ENCODE measurements around the gene ZFP36L2. TPM values are rescaled to one million over a fixed set of nuclear protein-coding genes. Genes with fewer than 3 reads are reported as not detected.

ZFP36L2 gene
- total and polyA plus RNA-seq, 2 experiments from 2014 or later, result 37.9 to 38.4 TPM

GRCh38 chr2:43262239-43262638 is 35.8 kb upstream of the ZFP36L2 start:
- no peak overlapping the region for H3K4me2 ChIP-seq
- no peaks in the 10 kb centered on the region for H3K79me2 ChIP-seq (replicated peaks; ENCODE audit: insufficient read depth)
- DNase-seq (ENCODE audit: low spot score) (no peak), ATAC-seq (no peak)
- no peak overlapping the region for H3K4me3 Mint-ChIP-seq
- H4K20me1 ChIP-seq (replicated peaks; ENCODE audit: insufficient read depth), result no peaks in the 10 kb centered on the region
- H3K27ac Mint-ChIP-seq, result no peak overlapping the region
- H3K9me3 Mint-ChIP-seq, result no peaks in the 10 kb centered on the region
- H3K9me2 ChIP-seq (ENCODE audit: insufficient read depth), result no peaks in the 10 kb centered on the region
- no peaks in the 10 kb centered on the region for H3K27me3 ChIP-seq (ENCODE audit: insufficient read depth)
- peaks cover 12% of the 10 kb centered on the region for H3K4me1 Mint-ChIP-seq
- no peaks in the 10 kb centered on the region for H3K27me3 Mint-ChIP-seq (ENCODE audit: insufficient read depth, low read depth, poor library complexity)
- no peak overlapping the region for H3K4me3 ChIP-seq
- H3K27ac ChIP-seq (ENCODE audit: low read depth), result no peak overlapping the region
- H3F3A ChIP-seq (replicated peaks; ENCODE audit: low read depth), result 0 out of 2 replicates have a peak, but pooled peaks cover 3% of the 10 kb centered on the region
- no peak overlapping the region for H2AFZ ChIP-seq
- H3K36me3 Mint-ChIP-seq (ENCODE audit: low read depth), result no peaks in the 10 kb centered on the region
- H3K4me1 ChIP-seq (ENCODE audit: insufficient read depth), result peaks cover 3% of the 10 kb centered on the region; the same call in 1 of the 2 replicates
- TF ChIP-seq CTCF (conservative IDR thresholded peaks at IDR 0.05; ENCODE audit: low read depth in 2 of 2) (no peak), STAT1 (IDR thresholded peaks at IDR 0.05; ENCODE audit: unreplicated experiment) (no peak), EZH2phosphoT487 (IDR thresholded peaks at IDR 0.05; ENCODE audit: unreplicated experiment) (no peak), JUNB (IDR thresholded peaks at IDR 0.05; ENCODE audit: unreplicated experiment) (no peak), ETS1 (IDR thresholded peaks at IDR 0.05) (no peak), POLR2AphosphoS5 (IDR thresholded peaks at IDR 0.05; ENCODE audit: low read depth) (no peak), EZH2 (IDR thresholded peaks at IDR 0.05; ENCODE audit: low read depth, unreplicated experiment) (no peak), ZNF462 (CRISPR knock-in tag; IDR thresholded peaks at IDR 0.05) (no peak), REST (IDR thresholded peaks at IDR 0.05; ENCODE audit: unreplicated experiment) (no peak), ZNF331 (CRISPR knock-in tag; IDR thresholded peaks at IDR 0.05; ENCODE audit: low read depth) (no peak), NANOG (IDR thresholded peaks at IDR 0.05; ENCODE audit: borderline replicate concordance) (no peak), ZNF114 (CRISPR knock-in tag; IDR thresholded peaks at IDR 0.05) (no peak), CREB1 (CRISPR knock-in tag; IDR thresholded peaks at IDR 0.05; ENCODE audit: low read depth) (no peak)
- H3K36me3 ChIP-seq (ENCODE audit: insufficient read depth), result no peaks in the 10 kb centered on the region

All from GM23338 (cell line).